ENCODE results near the gene TBC1D2. TPM values are rescaled to one million over a fixed set of nuclear protein-coding genes. Genes with fewer than 3 reads are reported as not detected.

The TBC1D2 gene
- total RNA-seq, 1 experiment from 2014 or later = 58.4 TPM

DNA sequence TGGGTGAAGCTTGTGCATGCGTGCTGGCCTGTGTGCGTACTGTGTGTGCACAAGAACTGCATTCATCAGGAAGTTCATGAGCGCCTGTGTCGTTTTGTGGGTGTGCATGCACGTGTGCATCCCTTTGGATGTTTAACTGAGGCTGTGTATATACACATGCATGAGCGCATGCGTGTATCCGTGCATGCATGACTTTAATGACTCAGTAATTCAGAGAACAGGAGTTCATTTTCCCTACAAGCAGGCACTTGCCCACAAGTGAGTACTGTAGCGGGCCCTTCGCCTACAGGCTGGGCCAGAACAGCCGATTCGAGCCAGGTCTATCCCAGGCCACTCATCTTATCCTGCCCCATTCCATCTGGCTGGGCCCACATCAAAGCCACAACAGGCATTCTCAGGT is 92.8 kb downstream of the TBC1D2 start:
- DNase-seq (ENCODE audit: unreplicated experiment) = no peak
- intact Hi-C loops (cut with micrococcal nuclease) = no loop called here
- TF ChIP-seq, protein P1, sequence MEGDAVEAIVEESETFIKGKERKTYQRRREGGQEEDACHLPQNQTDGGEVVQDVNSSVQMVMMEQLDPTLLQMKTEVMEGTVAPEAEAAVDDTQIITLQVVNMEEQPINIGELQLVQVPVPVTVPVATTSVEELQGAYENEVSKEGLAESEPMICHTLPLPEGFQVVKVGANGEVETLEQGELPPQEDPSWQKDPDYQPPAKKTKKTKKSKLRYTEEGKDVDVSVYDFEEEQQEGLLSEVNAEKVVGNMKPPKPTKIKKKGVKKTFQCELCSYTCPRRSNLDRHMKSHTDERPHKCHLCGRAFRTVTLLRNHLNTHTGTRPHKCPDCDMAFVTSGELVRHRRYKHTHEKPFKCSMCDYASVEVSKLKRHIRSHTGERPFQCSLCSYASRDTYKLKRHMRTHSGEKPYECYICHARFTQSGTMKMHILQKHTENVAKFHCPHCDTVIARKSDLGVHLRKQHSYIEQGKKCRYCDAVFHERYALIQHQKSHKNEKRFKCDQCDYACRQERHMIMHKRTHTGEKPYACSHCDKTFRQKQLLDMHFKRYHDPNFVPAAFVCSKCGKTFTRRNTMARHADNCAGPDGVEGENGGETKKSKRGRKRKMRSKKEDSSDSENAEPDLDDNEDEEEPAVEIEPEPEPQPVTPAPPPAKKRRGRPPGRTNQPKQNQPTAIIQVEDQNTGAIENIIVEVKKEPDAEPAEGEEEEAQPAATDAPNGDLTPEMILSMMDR (IDR thresholded peaks at IDR 0.05; ENCODE audit: unreplicated experiment) = no peak
- H3K27ac Mint-ChIP-seq (ENCODE audit: low read depth, unreplicated experiment) = no peak overlapping the region
- H3K27me3 Mint-ChIP-seq (ENCODE audit: insufficient read depth, unreplicated experiment) = no peaks in the 10 kb centered on the region
- no peaks in the 10 kb centered on the region for H3K9me3 Mint-ChIP-seq (ENCODE audit: unreplicated experiment)
- no peaks in the 10 kb centered on the region for H3K4me1 Mint-ChIP-seq (ENCODE audit: insufficient read depth, unreplicated experiment)
- no peak overlapping the region for H3K4me3 Mint-ChIP-seq (ENCODE audit: unreplicated experiment)
- CTCF ChIA-PET = interaction anchor here (0.6 to 1.2 kb wide), 3 partner anchors 9 to 57 kb away, joined by 3 to 4 read pairs (median 3); no protein-coding TSS in a partner anchor
- H3K36me3 Mint-ChIP-seq (ENCODE audit: insufficient read depth, unreplicated experiment) = no peaks in the 10 kb centered on the region
- BruUV-seq (replicated peaks) = no TSS peak
- POLR2A ChIA-PET = no interaction called here

DNA sequence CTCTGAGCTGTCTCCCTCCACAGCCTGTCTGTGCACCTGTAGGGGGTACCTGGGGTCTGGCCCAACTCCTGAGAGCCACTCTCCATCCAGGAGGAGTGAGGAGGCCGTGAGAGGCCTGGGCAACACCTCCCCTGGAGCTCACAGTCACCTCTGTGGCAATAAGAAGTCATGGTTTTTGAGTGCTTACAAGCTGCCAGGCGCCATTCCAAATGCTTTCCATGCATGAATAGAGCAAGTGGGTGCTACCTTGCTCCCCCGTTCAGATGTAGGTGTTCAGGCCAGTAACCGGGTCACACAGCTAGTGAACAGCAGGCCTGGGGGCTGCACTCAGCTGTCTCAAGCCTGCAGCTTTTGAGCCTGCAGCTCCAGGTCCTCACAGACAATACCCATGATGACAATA is 93.6 kb downstream of the TBC1D2 start:
- Mint-ChIP-seq H3K4me1 (ENCODE audit: insufficient read depth, unreplicated experiment) (no peaks in the 10 kb centered on the region), H3K27me3 (ENCODE audit: insufficient read depth, unreplicated experiment) (no peaks in the 10 kb centered on the region), H3K27ac (ENCODE audit: low read depth, unreplicated experiment) (no peak overlapping the region), H3K9me3 (ENCODE audit: unreplicated experiment) (no peaks in the 10 kb centered on the region), H3K36me3 (ENCODE audit: insufficient read depth, unreplicated experiment) (no peaks in the 10 kb centered on the region), H3K4me3 (ENCODE audit: unreplicated experiment) (no peak overlapping the region)
- no TSS peak for BruUV-seq (replicated peaks)
- DNase-seq (ENCODE audit: unreplicated experiment) = no peak
- POLR2A ChIA-PET = no interaction called here
- TF ChIP-seq, protein P1 (IDR thresholded peaks at IDR 0.05; ENCODE audit: unreplicated experiment) = no peak
- CTCF ChIA-PET = interaction anchor here (0.6 to 1.2 kb wide), 5 partner anchors 9 to 151 kb away, joined by 3 to 4 read pairs (median 3); no protein-coding TSS in a partner anchor
- intact Hi-C loops (cut with micrococcal nuclease) = no loop called here

DNA sequence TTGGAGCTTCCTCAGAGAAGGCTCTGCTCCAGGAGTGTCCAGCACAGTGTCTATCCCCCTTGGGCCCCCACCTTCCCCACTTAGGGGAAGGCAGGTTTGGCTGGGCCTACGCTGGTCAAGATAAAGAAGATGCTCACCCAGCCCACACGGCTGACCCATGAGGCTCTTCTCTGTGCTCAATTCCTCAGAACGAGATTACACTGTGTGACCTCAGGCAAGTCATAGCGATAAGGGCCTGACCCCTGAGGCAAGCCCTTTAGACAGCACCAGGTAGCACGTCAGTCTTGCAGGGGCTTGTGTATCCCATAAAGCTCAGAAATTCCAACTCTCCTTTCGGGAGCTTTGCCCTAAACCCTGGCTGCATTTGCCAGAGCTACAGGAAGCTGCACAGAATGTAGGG is 95.7 kb downstream of the TBC1D2 start:
- no peak overlapping the region for H3K4me3 Mint-ChIP-seq (ENCODE audit: unreplicated experiment)
- no peak overlapping the region for H3K27ac Mint-ChIP-seq (ENCODE audit: low read depth, unreplicated experiment)
- ChIA-PET CTCF (no interaction called here), POLR2A (interaction anchor here (1.0 kb wide), 1 partner anchor 17 kb away, joined by 4 read pairs; no protein-coding TSS in a partner anchor)
- intact Hi-C loops (cut with micrococcal nuclease) = no loop called here
- H3K36me3 Mint-ChIP-seq (ENCODE audit: insufficient read depth, unreplicated experiment) = no peaks in the 10 kb centered on the region
- no peaks in the 10 kb centered on the region for H3K4me1 Mint-ChIP-seq (ENCODE audit: insufficient read depth, unreplicated experiment)
- BruUV-seq (replicated peaks) = no TSS peak
- DNase-seq (ENCODE audit: unreplicated experiment) = no peak
- no peaks in the 10 kb centered on the region for H3K27me3 Mint-ChIP-seq (ENCODE audit: insufficient read depth, unreplicated experiment)
- TF ChIP-seq, protein P1 (IDR thresholded peaks at IDR 0.05; ENCODE audit: unreplicated experiment) = no peak
- no peaks in the 10 kb centered on the region for H3K9me3 Mint-ChIP-seq (ENCODE audit: unreplicated experiment)

DNA sequence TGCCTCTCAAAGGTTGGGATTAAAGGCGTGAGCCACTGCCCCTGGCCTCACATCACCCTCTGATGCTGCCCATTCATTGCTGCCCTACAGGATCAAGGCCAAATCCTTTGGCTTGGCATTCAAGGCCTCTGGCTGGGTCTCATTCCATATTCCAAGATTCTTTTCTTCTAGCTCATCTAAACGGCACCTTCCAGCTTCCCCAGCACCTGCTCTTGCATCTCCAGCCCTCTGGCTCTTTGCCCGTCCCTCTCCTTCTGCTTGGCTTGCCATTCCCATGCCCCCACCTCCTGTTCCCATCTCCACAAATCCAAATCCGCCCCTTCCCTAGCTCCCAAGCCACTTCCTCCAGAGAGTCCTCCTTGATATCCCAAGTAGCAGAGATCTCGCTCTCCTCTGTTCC is 96.1 kb downstream of the TBC1D2 start:
- no TSS peak for BruUV-seq (replicated peaks)
- TF ChIP-seq, protein P1 (IDR thresholded peaks at IDR 0.05; ENCODE audit: unreplicated experiment) = no peak
- H3K4me1 Mint-ChIP-seq (ENCODE audit: insufficient read depth, unreplicated experiment) = no peaks in the 10 kb centered on the region
- intact Hi-C loops (cut with micrococcal nuclease) = no loop called here
- H3K36me3 Mint-ChIP-seq (ENCODE audit: insufficient read depth, unreplicated experiment) = no peaks in the 10 kb centered on the region
- no peak overlapping the region for H3K4me3 Mint-ChIP-seq (ENCODE audit: unreplicated experiment)
- no peaks in the 10 kb centered on the region for H3K9me3 Mint-ChIP-seq (ENCODE audit: unreplicated experiment)
- ChIA-PET POLR2A (no interaction called here), CTCF (interaction anchor here (0.6 to 0.7 kb wide), 2 partner anchors 31 to 252 kb away, joined by 4 read pairs; no protein-coding TSS in a partner anchor)
- DNase-seq (ENCODE audit: unreplicated experiment) = no peak
- no peak overlapping the region for H3K27ac Mint-ChIP-seq (ENCODE audit: low read depth, unreplicated experiment)
- no peaks in the 10 kb centered on the region for H3K27me3 Mint-ChIP-seq (ENCODE audit: insufficient read depth, unreplicated experiment)
